BLaER1 (cell line): ENCODE data around the gene ZSWIM5.
"Not testable (repeated sequence)": the region's sequence is repeated elsewhere in the genome, so short reads cannot be mapped to it uniquely, and the experiment has no call there.

Source experiments
- H3K27ac ChIP-seq: shearing (Covaris generic); formaldehyde crosslinking; 2 replicates; pipeline ENCODE4 v1.8.1; 2022
- H3K27me3 ChIP-seq: shearing (Covaris generic); formaldehyde crosslinking; 2 replicates; pipeline ENCODE4 v1.8.1; 2022
- H3K36me3 ChIP-seq: shearing (Covaris generic); formaldehyde crosslinking; 2 replicates; pipeline ENCODE4 v1.8.1; 2022
- H3K4me1 ChIP-seq: shearing (Covaris generic); formaldehyde crosslinking; 2 replicates; pipeline ENCODE4 v1.8.1; 2022
- H3K4me2 ChIP-seq: shearing (Covaris generic); formaldehyde crosslinking; 2 replicates; pipeline ENCODE4 v1.8.1; 2022
- H3K4me3 ChIP-seq: shearing (Covaris generic); formaldehyde crosslinking; 2 replicates; pipeline ENCODE4 v1.8.1; 2022
- H3K9ac ChIP-seq: shearing (Covaris generic); formaldehyde crosslinking; 2 replicates; pipeline ENCODE4 v1.8.1; 2022
- H3K9me3 ChIP-seq: shearing (Covaris generic); formaldehyde crosslinking; 2 replicates; pipeline ENCODE4 v1.8.1; 2022
- H4K20me1 ChIP-seq: shearing (Covaris generic); formaldehyde crosslinking; 2 replicates; pipeline ENCODE4 v1.8.1; 2022
- Cebpa-rat ChIP-seq: shearing (Covaris generic); IDR thresholded peaks from 2 replicates; pipeline ENCODE4 v1.8.1; 2022

The ZSWIM5 gene

DNA sequence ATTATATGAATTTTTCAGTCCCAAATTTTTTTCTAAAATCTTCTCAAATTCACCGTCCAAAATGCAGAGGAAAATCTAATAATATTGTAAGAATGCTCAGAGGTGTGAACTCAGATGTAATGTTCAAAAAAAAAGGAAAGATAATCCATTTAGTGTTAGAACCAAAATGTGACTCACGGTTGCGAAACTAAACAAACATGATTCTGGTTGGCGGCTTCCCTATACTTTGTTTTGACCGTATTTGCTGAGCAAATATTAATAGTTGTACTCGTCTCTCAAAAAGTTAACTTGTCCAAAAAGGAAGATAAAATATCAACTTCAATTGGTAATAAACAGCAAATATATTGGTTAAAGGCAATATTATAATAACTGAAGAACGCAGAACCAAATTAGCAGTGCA lies 34.4 kb downstream of the ZSWIM5 start:
- no peak overlapping the region for H3K4me3 ChIP-seq
- no peaks in the 10 kb centered on the region for H3K36me3 ChIP-seq
- no peak overlapping the region for H3K9ac ChIP-seq
- H3K27ac ChIP-seq: no peak overlapping the region
- no peaks in the 10 kb centered on the region for H3K9me3 ChIP-seq
- TF ChIP-seq Cebpa-rat: no peak
- no peaks in the 10 kb centered on the region for H3K27me3 ChIP-seq
- no peak overlapping the region for H3K4me2 ChIP-seq
- no peaks in the 10 kb centered on the region for H3K4me1 ChIP-seq
- no peaks in the 10 kb centered on the region for H4K20me1 ChIP-seq

DNA sequence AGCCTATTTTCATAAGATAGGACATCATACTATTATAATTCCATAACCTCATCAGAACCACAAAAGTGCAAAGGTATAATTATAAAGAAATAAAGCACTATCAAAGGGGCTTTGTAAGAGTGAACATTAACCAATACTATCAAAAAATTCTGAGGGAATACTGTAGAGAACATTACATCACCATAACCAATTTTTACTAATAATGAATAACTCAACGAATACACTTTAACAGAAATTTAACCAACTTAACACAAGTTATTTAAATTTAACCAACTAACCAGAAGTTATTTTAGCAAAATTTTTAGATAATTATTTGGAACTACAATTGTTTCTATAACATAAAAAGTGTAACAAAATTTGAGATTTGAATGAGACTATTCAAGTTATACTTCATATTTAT lies 34.8 kb downstream of the ZSWIM5 start:
- H3K4me1 ChIP-seq: no peaks in the 10 kb centered on the region
- no peak for TF ChIP-seq Cebpa-rat
- H4K20me1 ChIP-seq: no peaks in the 10 kb centered on the region
- no peak overlapping the region for H3K27ac ChIP-seq
- H3K4me3 ChIP-seq: no peak overlapping the region
- H3K4me2 ChIP-seq: no peak overlapping the region
- no peaks in the 10 kb centered on the region for H3K36me3 ChIP-seq
- H3K9ac ChIP-seq: no peak overlapping the region
- H3K9me3 ChIP-seq: no peaks in the 10 kb centered on the region
- no peaks in the 10 kb centered on the region for H3K27me3 ChIP-seq

DNA sequence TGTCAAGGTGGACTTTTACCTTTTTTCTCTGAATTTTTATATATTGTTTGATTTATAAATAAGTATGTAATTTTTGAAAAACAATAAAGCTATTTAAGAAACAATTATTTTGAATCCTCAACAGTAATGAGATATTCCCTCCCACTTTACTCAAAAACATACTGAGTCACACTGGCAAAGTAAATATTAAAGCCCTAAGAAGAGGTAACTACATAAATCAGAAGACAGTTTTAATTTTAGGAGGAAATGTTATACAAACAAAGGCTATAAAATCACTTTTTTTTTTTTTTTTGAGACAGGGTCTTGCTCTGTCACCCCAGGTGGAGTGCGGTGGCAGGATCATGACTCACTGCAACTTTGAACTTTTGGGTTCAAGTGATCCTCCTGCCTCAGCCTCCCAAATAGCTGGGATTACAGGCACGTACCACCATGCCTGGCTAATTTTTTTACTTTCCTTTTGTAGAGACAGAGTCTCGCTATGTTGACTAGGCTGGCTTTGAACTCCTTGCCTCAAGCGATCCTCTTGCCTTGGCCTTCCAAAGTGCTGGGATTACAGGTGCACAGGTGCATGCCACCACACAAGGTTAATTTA lies 36.2 kb downstream of the ZSWIM5 start:
- Histone ChIP-seq H3K27me3 (no peaks in the 10 kb centered on the region), H3K4me3 (no peak overlapping the region), H3K4me1 (no peaks in the 10 kb centered on the region), H3K9me3 (no peaks in the 10 kb centered on the region), H3K9ac (no peak overlapping the region), H3K27ac (no peak overlapping the region), H4K20me1 (no peaks in the 10 kb centered on the region), H3K4me2 (no peak overlapping the region), H3K36me3 (no peaks in the 10 kb centered on the region)
- no peak for TF ChIP-seq Cebpa-rat

DNA sequence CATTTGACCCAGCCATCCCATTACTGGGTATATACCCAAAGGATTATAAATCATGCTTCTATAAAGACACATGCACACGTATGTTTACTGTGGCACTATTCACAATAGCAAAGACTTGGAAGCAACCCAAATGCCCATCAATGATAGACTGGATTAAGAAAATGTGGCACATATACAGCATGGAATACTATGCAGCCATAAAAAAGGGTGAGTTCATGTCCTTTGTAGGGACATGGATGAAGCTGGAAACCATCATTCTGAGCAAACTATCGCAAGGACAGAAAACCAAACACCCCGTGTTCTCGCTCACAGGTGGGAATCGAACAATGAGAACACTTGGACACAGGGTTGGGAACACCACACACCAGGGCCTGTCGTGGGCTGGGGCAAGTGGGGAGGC lies 38.5 kb downstream of the ZSWIM5 start:
- H3K4me1 ChIP-seq, H3K9me3 ChIP-seq, H3K4me2 ChIP-seq, H4K20me1 ChIP-seq, H3K9ac ChIP-seq, H3K4me3 ChIP-seq, H3K36me3 ChIP-seq, H3K27ac ChIP-seq, H3K27me3 ChIP-seq: not testable (repeated sequence)

DNA sequence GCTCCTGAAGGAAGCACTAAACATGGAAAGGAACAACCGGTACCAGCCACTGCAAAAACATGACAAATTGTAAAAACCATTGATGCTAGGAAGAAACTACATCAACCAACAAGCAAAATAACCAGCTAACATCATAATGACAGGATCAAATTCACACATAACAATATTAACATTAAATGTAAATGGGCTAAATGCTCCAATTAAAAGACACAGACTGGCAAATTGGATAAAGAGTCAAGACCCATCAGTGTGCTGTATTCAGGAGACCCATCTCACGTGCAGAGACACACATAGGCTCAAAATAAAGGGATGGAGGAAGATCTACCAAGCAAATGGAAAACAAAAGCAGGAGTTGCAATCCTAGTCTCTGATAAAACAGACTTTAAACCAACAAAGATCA lies 42.1 kb downstream of the ZSWIM5 start:
- H3K4me2 ChIP-seq, H3K4me1 ChIP-seq, H3K9me3 ChIP-seq, H3K27me3 ChIP-seq, H3K36me3 ChIP-seq, H3K4me3 ChIP-seq, H4K20me1 ChIP-seq, H3K27ac ChIP-seq, H3K9ac ChIP-seq: not testable (repeated sequence)

DNA sequence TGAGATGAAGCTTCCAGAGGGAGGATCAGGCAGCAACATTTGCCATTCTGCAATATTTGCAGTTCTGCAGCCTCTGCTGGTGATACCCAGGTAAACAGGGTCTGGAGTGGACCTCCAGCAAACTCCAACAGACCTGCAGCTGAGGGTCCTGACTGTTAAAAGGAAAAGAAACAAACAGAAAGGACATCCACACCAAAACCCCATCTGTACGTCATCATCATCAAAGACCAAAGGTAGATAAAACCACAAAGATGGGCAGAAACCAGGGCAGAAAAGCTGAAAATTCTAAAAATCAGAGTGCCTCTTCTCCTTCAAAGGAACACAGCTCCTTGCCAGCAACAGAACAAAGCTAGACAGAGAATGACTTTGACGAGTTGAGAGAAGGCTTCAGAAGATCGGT lies 43.3 kb downstream of the ZSWIM5 start:
- not testable (repeated sequence) for H3K36me3 ChIP-seq, H3K9me3 ChIP-seq, H3K27me3 ChIP-seq, H3K4me3 ChIP-seq, H4K20me1 ChIP-seq, H3K9ac ChIP-seq, H3K27ac ChIP-seq, H3K4me2 ChIP-seq, H3K4me1 ChIP-seq

DNA sequence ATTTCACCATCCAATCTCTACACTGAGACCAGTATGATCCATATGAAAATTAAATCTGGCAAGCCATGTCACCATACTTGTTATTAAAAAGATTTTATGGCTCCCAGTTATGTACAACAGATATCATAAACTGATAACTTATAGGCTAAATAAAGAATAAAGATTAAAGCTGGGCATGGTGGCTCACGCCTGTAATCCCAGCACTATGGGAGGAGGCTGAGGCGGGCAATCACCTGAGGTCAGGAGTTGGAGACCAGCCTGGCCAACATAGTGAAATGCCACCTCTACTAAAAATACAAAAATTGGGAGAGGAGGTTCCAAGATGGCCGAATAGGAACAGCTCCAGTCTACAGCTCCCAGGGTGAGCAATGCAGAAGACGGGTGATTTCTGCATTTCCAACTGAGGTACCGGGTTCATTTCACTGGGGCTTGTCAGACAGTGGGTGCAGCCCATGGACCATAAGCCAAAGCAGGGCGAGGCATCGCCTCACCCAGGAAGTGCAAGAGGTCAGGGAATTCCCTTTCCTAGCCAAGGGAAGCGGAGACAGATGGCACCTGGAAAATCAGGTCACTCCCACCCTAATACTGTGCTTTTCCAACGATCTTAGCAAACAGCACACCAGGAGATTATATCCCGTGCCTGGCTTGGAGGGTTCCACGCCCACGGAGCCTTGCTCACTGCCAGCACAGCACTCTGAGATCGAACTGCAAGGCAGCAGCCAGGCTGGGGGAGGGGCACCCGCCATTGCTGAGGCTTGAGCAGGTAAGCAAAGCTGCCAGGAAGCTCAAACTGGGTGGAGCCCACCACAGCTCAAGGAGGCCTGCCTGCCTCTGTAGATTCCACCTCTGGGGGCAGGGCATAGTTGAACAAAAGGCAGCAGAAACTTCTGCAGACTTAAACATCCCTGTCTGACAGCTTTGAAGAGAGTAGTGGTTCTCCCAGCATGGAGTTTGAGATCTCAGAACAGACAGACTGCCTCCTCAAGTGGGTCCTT lies 44.1 kb downstream of the ZSWIM5 start:
- H3K9me3 ChIP-seq, H3K27ac ChIP-seq, H3K4me1 ChIP-seq, H3K4me2 ChIP-seq, H3K27me3 ChIP-seq, H3K36me3 ChIP-seq, H4K20me1 ChIP-seq, H3K4me3 ChIP-seq, H3K9ac ChIP-seq: not testable (repeated sequence)

DNA sequence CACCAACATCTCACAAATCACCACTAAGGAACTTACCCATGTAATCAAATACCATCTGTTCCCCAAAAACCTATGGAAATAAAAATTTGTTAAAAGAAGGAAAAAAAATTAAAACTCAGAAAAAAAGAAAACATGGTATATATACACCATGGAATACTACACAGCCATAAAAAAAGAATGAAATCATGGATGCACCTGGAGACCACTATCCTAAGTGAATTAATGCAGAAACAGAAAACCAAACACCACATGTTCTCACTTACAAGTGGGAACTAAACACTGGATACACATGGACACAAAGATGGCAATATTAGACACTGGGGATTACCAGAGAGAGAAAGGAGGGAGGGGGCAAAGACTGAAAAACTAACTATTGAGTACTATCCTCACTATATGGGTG lies 50.4 kb downstream of the ZSWIM5 start:
- Histone ChIP-seq H4K20me1 (no peaks in the 10 kb centered on the region), H3K4me3 (no peak overlapping the region), H3K9ac (no peak overlapping the region), H3K4me2 (no peak overlapping the region), H3K27ac (no peak overlapping the region), H3K27me3 (no peaks in the 10 kb centered on the region), H3K36me3 (no peaks in the 10 kb centered on the region), H3K9me3 (no peaks in the 10 kb centered on the region), H3K4me1 (no peaks in the 10 kb centered on the region)
- TF ChIP-seq Cebpa-rat: no peak

DNA sequence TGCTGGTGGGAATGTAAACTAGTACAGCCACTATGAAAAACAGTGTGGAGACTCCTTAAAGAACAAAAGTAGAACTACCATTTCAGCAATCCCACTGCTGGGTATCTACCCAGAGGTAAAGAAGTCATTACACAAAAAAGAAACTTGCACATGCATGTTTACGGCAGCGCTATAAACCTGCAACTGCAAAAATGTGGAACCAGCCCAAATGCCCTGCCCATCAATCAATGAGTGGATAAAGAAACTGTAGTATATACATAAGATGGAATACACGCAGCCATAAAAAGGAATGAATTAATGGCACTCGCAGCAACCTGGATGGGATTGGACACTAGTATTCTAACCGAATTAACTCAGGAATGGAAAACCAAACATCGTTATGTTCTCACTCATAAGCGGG lies 51.0 kb downstream of the ZSWIM5 start:
- Histone ChIP-seq H3K27me3 (no peaks in the 10 kb centered on the region), H3K4me2 (no peak overlapping the region), H4K20me1 (no peaks in the 10 kb centered on the region), H3K9ac (no peak overlapping the region), H3K36me3 (no peaks in the 10 kb centered on the region), H3K9me3 (no peaks in the 10 kb centered on the region), H3K27ac (no peak overlapping the region), H3K4me3 (no peak overlapping the region), H3K4me1 (no peaks in the 10 kb centered on the region)
- no peak for TF ChIP-seq Cebpa-rat

DNA sequence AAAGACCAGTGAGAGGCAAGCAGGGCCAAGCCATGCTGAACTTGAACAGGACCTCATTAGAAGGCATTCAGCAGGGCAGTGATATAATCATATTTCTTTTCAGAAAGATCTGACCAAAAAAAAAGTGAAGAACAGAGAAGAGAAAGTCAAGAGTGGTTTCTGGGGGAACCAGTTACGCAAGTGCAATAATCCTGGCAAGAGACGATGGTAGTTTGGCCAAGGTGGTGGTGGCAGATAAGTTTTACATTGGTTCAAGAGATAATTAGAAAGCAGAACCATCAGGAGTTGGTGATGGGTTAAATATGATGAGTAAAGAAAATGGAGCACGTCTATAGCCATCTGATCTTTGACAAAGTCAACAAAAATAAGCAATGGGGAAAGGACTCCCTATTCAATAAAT lies 54.3 kb downstream of the ZSWIM5 start:
- Histone ChIP-seq H3K4me3 (no peak overlapping the region), H3K9ac (no peak overlapping the region), H3K27ac (no peak overlapping the region), H3K36me3 (no peaks in the 10 kb centered on the region), H3K4me2 (no peak overlapping the region), H4K20me1 (no peaks in the 10 kb centered on the region), H3K4me1 (no peaks in the 10 kb centered on the region), H3K9me3 (no peaks in the 10 kb centered on the region), H3K27me3 (no peaks in the 10 kb centered on the region)
- no peak for TF ChIP-seq Cebpa-rat
